Liver (tissue), 9 donors: ENCODE results near the gene THRAP3. TPM values are rescaled to one million over a fixed set of nuclear protein-coding genes. Genes with fewer than 3 reads are reported as not detected.

Experiments
- DNase-seq: peaks from one replicate; pipeline ENCODE4 v3.0.0-alpha.2; 2017; ENCODE audit warnings: low spot score
- H3K27ac ChIP-seq, 2 donors: one replicate each; pipeline ENCODE4 v1.7.0; 2013; ENCODE audit warnings: inconsistent platforms in 2 of 2, low read length in 2 of 2, control low read depth in 1 of 2, low read depth in 1 of 2, mild to moderate bottlenecking in 1 of 2
- H3K27me3 ChIP-seq, 4 donors: one replicate each; pipeline versions ENCODE4 v1.6.1 to v1.7.0; 2013; ENCODE audit warnings: low read length in 3 of 4, inconsistent platforms in 1 of 4, mild to moderate bottlenecking in 1 of 4, moderate library complexity in 1 of 4; ENCODE audit not compliant: control insufficient read depth in 4 of 4, insufficient read depth in 4 of 4
- H3K36me3 ChIP-seq, 4 donors: one replicate each; pipeline versions ENCODE4 v1.6.1 to v1.7.0; 2013; ENCODE audit warnings: low read length in 3 of 4, mild to moderate bottlenecking in 3 of 4, low read depth in 1 of 4, moderate library complexity in 1 of 4; ENCODE audit not compliant: control insufficient read depth in 4 of 4, insufficient read depth in 3 of 4
- H3K4me1 ChIP-seq, 4 donors: one replicate each; pipeline versions ENCODE4 v1.6.1 to v1.7.0; 2013; ENCODE audit warnings: low read length in 3 of 4, mild to moderate bottlenecking in 3 of 4, moderate library complexity in 1 of 4; ENCODE audit not compliant: control insufficient read depth in 4 of 4, insufficient read depth in 4 of 4
- H3K4me3 ChIP-seq, 3 donors: one replicate each; pipeline versions ENCODE4 v1.6.1 to v1.7.0; 2013; ENCODE audit warnings: low read length in 3 of 3, control low read depth in 1 of 3, low read depth in 1 of 3, mild to moderate bottlenecking in 1 of 3
- H3K9ac ChIP-seq, 2 donors: one replicate each; pipeline ENCODE4 v1.7.0; 2013; ENCODE audit warnings: low read length in 2 of 2, mild to moderate bottlenecking in 2 of 2, moderate library complexity in 2 of 2, control low read depth in 1 of 2, low read depth in 1 of 2
- H3K9me3 ChIP-seq, 4 donors: one replicate each; pipeline versions ENCODE4 v1.6.1 to v1.7.0; 2013; ENCODE audit warnings: low read length in 3 of 4; ENCODE audit not compliant: control insufficient read depth in 4 of 4
- CTCF ChIP-seq: fragments of 150-350 bp; IDR thresholded peaks from 2 replicates; pipeline ENCODE4 v1.5.1; 2017; ENCODE audit warnings: improper control_type of control experiment, low read depth, low read length; ENCODE audit not compliant: missing input control
- FOXA1 ChIP-seq: IDR thresholded peaks from 2 replicates; pipeline ENCODE4 v1.6.1; 2016; ENCODE audit warnings: antibody characterized with exemption
- FOXA2 ChIP-seq: IDR thresholded peaks from 2 replicates; pipeline ENCODE4 v1.6.1; 2016; ENCODE audit warnings: antibody characterized with exemption
- GABPA ChIP-seq, 2 donors: IDR thresholded peaks in 1 of 2; conservative IDR thresholded peaks in 1 of 2; 2 replicates each; pipeline ENCODE4 v1.6.1; 2016; ENCODE audit warnings: antibody characterized with exemption in 2 of 2, mild to moderate bottlenecking in 1 of 2, moderate library complexity in 1 of 2
- HNF4G ChIP-seq: IDR thresholded peaks from 2 replicates; pipeline ENCODE4 v1.6.1; 2016; ENCODE audit warnings: antibody characterized with exemption
- JUND ChIP-seq, 2 donors: IDR thresholded peaks; 2 replicates each; pipeline ENCODE4 v1.6.1; 2016; ENCODE audit warnings: antibody characterized with exemption in 2 of 2
- MAX ChIP-seq: IDR thresholded peaks from 2 replicates; pipeline ENCODE4 v1.6.1; 2016; ENCODE audit warnings: antibody characterized with exemption
- NR2F2 ChIP-seq: IDR thresholded peaks from 2 replicates; pipeline ENCODE4 v1.6.1; 2016; ENCODE audit warnings: antibody characterized with exemption
- RXRA ChIP-seq, 2 donors: IDR thresholded peaks; 2 replicates each; pipeline ENCODE4 v1.6.1; 2017 to 2018; ENCODE audit warnings: antibody characterized with exemption in 2 of 2, mild to moderate bottlenecking in 1 of 2
- SP1 ChIP-seq: IDR thresholded peaks from 2 replicates; pipeline ENCODE4 v1.6.1; 2018; ENCODE audit warnings: antibody characterized with exemption, mild to moderate bottlenecking
- TAF1 ChIP-seq: conservative IDR thresholded peaks from 2 replicates; pipeline ENCODE4 v1.6.1; 2016; ENCODE audit warnings: antibody characterized with exemption, mild to moderate bottlenecking
- WGBS: extraction: QIAGEN DNeasy Blood & Tissue Kit; methylation state at CpG from one replicate; pipeline ENCODE4 v1.1.7; 2013; 5-methylcytosine and 5-hydroxymethylcytosine counted together
- polyA plus RNA-seq, 2 donors: library from polyadenylated mRNA; stranded (reverse) in 1 of 2; unstranded in 1 of 2; fragments of 200-250 nt in 1 of 2; fragments of >200 nt in 1 of 2; fragmentation: Nextera tagmentation in 1 of 2; extraction: Ambion mirVana in 1 of 2; gene quantifications; one replicate each; pipeline versions ENCODE4 v1.2.1 to v1.2.3, GENCODE V29; 2013 to 2015
- total RNA-seq, 2 donors: library from RNA; depleted of rRNA; stranded (reverse); fragments of >200 nt; gene quantifications; one replicate each; pipeline ENCODE4 v1.2.3, GENCODE V29; 2014
- TF ChIP-seq, protein P1 (sequence below): IDR thresholded peaks from 2 replicates; pipeline ENCODE4 v1.6.1; 2016; ENCODE audit warnings: antibody characterized with exemption, mild to moderate bottlenecking
- TF ChIP-seq, protein P2 (sequence below): IDR thresholded peaks from 2 replicates; pipeline ENCODE4 v1.6.1; 2016; ENCODE audit warnings: antibody characterized with exemption
- donor health status: healthy.
- donor health status: healthy.
- donor health status: healthy.
- donor health status: healthy.
- donor health status: healthy.

The THRAP3 gene
- total and polyA plus RNA-seq, 4 donors, result 21.3 to 55.1 (median 45.8) TPM

- H3K36me3 ChIP-seq, result no peaks in the 10 kb centered on the region
- no peaks in the 10 kb centered on the region for H3K27me3 ChIP-seq
- peak within 1 kb of the TSS; percentile 61 to 78 for H3K27ac ChIP-seq
- peak within 1 kb of the TSS; percentile 35 to 82 (median 55) for H3K4me3 ChIP-seq
- peak; percentile 67 for DNase-seq
- H3K4me1 ChIP-seq, result peaks cover 5 to 25% (median 13%) of the 10 kb centered on the region in 4 donors
- no peaks in the 10 kb centered on the region for H3K9me3 ChIP-seq
- TF ChIP-seq, protein P1, sequence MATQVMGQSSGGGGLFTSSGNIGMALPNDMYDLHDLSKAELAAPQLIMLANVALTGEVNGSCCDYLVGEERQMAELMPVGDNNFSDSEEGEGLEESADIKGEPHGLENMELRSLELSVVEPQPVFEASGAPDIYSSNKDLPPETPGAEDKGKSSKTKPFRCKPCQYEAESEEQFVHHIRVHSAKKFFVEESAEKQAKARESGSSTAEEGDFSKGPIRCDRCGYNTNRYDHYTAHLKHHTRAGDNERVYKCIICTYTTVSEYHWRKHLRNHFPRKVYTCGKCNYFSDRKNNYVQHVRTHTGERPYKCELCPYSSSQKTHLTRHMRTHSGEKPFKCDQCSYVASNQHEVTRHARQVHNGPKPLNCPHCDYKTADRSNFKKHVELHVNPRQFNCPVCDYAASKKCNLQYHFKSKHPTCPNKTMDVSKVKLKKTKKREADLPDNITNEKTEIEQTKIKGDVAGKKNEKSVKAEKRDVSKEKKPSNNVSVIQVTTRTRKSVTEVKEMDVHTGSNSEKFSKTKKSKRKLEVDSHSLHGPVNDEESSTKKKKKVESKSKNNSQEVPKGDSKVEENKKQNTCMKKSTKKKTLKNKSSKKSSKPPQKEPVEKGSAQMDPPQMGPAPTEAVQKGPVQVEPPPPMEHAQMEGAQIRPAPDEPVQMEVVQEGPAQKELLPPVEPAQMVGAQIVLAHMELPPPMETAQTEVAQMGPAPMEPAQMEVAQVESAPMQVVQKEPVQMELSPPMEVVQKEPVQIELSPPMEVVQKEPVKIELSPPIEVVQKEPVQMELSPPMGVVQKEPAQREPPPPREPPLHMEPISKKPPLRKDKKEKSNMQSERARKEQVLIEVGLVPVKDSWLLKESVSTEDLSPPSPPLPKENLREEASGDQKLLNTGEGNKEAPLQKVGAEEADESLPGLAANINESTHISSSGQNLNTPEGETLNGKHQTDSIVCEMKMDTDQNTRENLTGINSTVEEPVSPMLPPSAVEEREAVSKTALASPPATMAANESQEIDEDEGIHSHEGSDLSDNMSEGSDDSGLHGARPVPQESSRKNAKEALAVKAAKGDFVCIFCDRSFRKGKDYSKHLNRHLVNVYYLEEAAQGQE, result no peak
- TF ChIP-seq HNF4G (no peak), CTCF (no peak), TAF1 (no peak), MAX (no peak), FOXA2 (no peak), SP1 (peak; percentile 5)
- TF ChIP-seq, protein P2, sequence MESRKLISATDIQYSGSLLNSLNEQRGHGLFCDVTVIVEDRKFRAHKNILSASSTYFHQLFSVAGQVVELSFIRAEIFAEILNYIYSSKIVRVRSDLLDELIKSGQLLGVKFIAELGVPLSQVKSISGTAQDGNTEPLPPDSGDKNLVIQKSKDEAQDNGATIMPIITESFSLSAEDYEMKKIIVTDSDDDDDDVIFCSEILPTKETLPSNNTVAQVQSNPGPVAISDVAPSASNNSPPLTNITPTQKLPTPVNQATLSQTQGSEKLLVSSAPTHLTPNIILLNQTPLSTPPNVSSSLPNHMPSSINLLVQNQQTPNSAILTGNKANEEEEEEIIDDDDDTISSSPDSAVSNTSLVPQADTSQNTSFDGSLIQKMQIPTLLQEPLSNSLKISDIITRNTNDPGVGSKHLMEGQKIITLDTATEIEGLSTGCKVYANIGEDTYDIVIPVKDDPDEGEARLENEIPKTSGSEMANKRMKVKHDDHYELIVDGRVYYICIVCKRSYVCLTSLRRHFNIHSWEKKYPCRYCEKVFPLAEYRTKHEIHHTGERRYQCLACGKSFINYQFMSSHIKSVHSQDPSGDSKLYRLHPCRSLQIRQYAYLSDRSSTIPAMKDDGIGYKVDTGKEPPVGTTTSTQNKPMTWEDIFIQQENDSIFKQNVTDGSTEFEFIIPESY, result no peak
- peak within 1 kb of the TSS; percentile 45 to 58 for H3K9ac ChIP-seq
- 6% methylated on average over 36 of the region's 36 CpGs for WGBS
These were observed 99.6 kb downstream of the THRAP3 start, which contains the start of gene EVA1B for GRCh38 chr1:36323636-36324352. Gene EVA1B, minus strand, starts transcription at chr1:36323645. Its CDS starts 608 bp downstream, at chr1:36323037.

DNA sequence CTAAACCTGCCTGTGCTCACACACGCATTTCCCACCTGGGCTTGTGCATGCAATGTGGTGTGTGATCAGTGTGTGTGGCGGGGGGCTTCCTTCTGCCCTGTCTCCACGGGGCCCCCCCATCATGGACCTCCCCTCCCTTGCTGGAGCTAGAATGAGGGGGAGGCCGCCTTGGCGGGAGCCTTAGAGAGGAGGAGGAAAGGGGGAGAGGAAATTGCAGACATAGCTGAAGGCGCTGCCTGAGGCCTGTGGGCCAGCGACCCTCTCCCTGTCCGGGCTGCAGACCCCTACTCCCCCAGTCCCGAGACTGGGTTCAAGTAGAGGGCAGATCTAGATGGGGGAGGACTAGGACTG, 100.1 kb downstream of the THRAP3 start:
- no peaks in the 10 kb centered on the region for H3K36me3 ChIP-seq
- no peaks in the 10 kb centered on the region for H3K9me3 ChIP-seq
- no peak overlapping the region for H3K4me3 ChIP-seq
- 52% methylated on average over 9 of the region's 9 CpGs for WGBS
- DNase-seq, result no peak
- no peaks in the 10 kb centered on the region for H3K27me3 ChIP-seq
- TF ChIP-seq RXRA (IDR thresholded peaks at IDR 0.05) (no peak), FOXA1 (no peak), GABPA (IDR thresholded peaks at IDR 0.05 in 1 of 2, conservative IDR thresholded peaks at IDR 0.05 in 1 of 2) (no peak), HNF4G (no peak), NR2F2 (no peak), CTCF (no peak), JUND (IDR thresholded peaks at IDR 0.05) (no peak)
- TF ChIP-seq, protein P2, result no peak
- H3K4me1 ChIP-seq, result peaks cover 5 to 25% (median 13%) of the 10 kb centered on the region in 4 donors
- H3K9ac ChIP-seq, result no peak overlapping the region
- H3K27ac ChIP-seq, result peak overlapping the region in 1 of 2 donors; percentile 12
